Endothelial cell of umbilical vein (primary cell): ENCODE results near the gene ZC2HC1B. TPM values are rescaled to one million over a fixed set of nuclear protein-coding genes. Genes with fewer than 3 reads are reported as not detected.

ENCODE experiments used
- BruUV-seq: library from RNA; stranded (reverse); fragments of 400-500 nt; replicated peaks from 2 replicates; lab custom pipeline; 2021; lab: Mats Ljungman, UMichigan
- CTCF ChIA-PET: fragments of 300-600, 350-600 bp; sonication (Branson Sonifier 250); formaldehyde crosslinking; loops from one replicate; lab custom pipeline; 2021; ENCODE audit warnings: antibody characterized with exemption, inconsistent platforms; lab: Charles Lee
- POLR2A ChIA-PET: fragments of 300-600, 350-600 bp; sonication (Branson Sonifier 250); formaldehyde crosslinking; loops from one replicate; lab custom pipeline; 2021; ENCODE audit warnings: antibody characterized with exemption, inconsistent platforms; lab: Charles Lee
- DNase-seq: peaks from one replicate; pipeline ENCODE4 v3.0.0-alpha.2; 2011; ENCODE audit warnings: low read depth, low spot score
- FAIRE-seq: peaks from 2 replicates; lab custom pipeline; 2011; peaks lifted over from hg19 to GRCh38; lab: Jason Lieb, UNC
- H2AFZ ChIP-seq: 2 replicates; pipeline ENCODE4 v1.6.0; 2012; ENCODE audit warnings: low read depth, low read length, control low read depth, inconsistent platforms
- H3K27ac ChIP-seq: 2 replicates; pipeline ENCODE4 v1.5.1; 2011; ENCODE audit warnings: low read depth, mild to moderate bottlenecking, control low read depth, low read length, moderate library complexity; ENCODE audit not compliant: insufficient read depth
- H3K27me3 ChIP-seq, 2 experiments: 2 replicates each; pipeline versions ENCODE4 v1.6.0 to v1.6.1; 2011; ENCODE audit warnings: low read length in 2 of 2, mixed read lengths in 1 of 2; ENCODE audit not compliant: control insufficient read depth in 2 of 2, insufficient read depth in 2 of 2
- H3K36me3 ChIP-seq, 2 experiments: 2 replicates in 1 of 2; 3 replicates in 1 of 2; pipeline ENCODE4 v1.5.1; 2011; ENCODE audit warnings: low read length in 2 of 2, mild to moderate bottlenecking in 1 of 2, moderate library complexity in 1 of 2; ENCODE audit not compliant: control insufficient read depth in 2 of 2, insufficient read depth in 2 of 2; ENCODE audit errors: extremely low read depth in 1 of 2
- H3K4me1 ChIP-seq: 3 replicates; pipeline ENCODE4 v1.5.1; 2011; ENCODE audit warnings: mild to moderate bottlenecking, low read length; ENCODE audit not compliant: control insufficient read depth, insufficient read depth; ENCODE audit errors: extremely low read depth
- H3K4me2 ChIP-seq: 2 replicates; pipeline ENCODE4 v1.6.1; 2011; ENCODE audit warnings: low read length, control low read depth, mixed read lengths; ENCODE audit not compliant: insufficient read depth
- H3K4me3 ChIP-seq, 3 experiments: fragments of 200-600 bp in 1 of 3; sonication (generic), shearing (Covaris generic) in 1 of 3; replicated peaks in 1 of 3; 2 replicates each; pipeline ENCODE4 v1.5.1; 2011 to 2016; ENCODE audit warnings: control low read depth in 3 of 3, low read length in 3 of 3, mild to moderate bottlenecking in 2 of 3, inconsistent platforms in 1 of 3, low read depth in 1 of 3, moderate library complexity in 1 of 3; ENCODE audit not compliant: insufficient read depth in 1 of 3
- H3K79me2 ChIP-seq: 2 replicates; pipeline ENCODE4 v1.6.0; 2012; ENCODE audit warnings: low read length, inconsistent platforms; ENCODE audit not compliant: control insufficient read depth, insufficient read depth
- H3K9ac ChIP-seq: replicated peaks from 2 replicates; pipeline ENCODE3; 2011; ENCODE audit warnings: low read length, control low read depth; ENCODE audit not compliant: insufficient read depth; ENCODE audit errors: extremely low read depth
- H3K9me1 ChIP-seq: replicated peaks from 3 replicates; pipeline ENCODE4 v1.6.0; 2011; ENCODE audit warnings: mild to moderate bottlenecking, low read length; ENCODE audit not compliant: control insufficient read depth, insufficient read depth; ENCODE audit errors: extremely low read depth
- H3K9me3 ChIP-seq: replicated peaks from 2 replicates; pipeline ENCODE4 v1.5.1; 2012; ENCODE audit warnings: low read length, inconsistent platforms; ENCODE audit not compliant: control insufficient read depth, insufficient read depth
- H4K20me1 ChIP-seq: replicated peaks from 2 replicates; pipeline ENCODE3; 2011; ENCODE audit warnings: mild to moderate bottlenecking, low read length; ENCODE audit not compliant: control insufficient read depth, insufficient read depth; ENCODE audit errors: extremely low read depth
- CTCF ChIP-seq, 2 donors: IDR thresholded peaks; 1 replicate in 1 of 2; 2 replicates in 1 of 2; pipeline ENCODE4 v1.5.1; 2011; ENCODE audit warnings: low read length in 2 of 2, mild to moderate bottlenecking in 2 of 2, moderate library complexity in 2 of 2, control low read depth in 1 of 2, inconsistent platforms in 1 of 2, low read depth in 1 of 2; ENCODE audit not compliant: insufficient read depth in 1 of 2; ENCODE audit errors: extremely low read depth in 1 of 2
- EZH2 ChIP-seq: IDR thresholded peaks from 2 replicates; pipeline ENCODE4 v1.6.1; 2012; ENCODE audit warnings: borderline replicate concordance, low read depth, mild to moderate bottlenecking, moderate library complexity, low read length, inconsistent platforms; ENCODE audit not compliant: severe bottlenecking
- FOS ChIP-seq: IDR thresholded peaks from 2 replicates; pipeline ENCODE4 v1.6.1; 2011; ENCODE audit warnings: mild to moderate bottlenecking, low read length, moderate library complexity, borderline replicate concordance; ENCODE audit not compliant: insufficient read depth
- GATA2 ChIP-seq: IDR thresholded peaks from 2 replicates; pipeline ENCODE4 v1.7.0; 2011; ENCODE audit warnings: low read depth, mild to moderate bottlenecking, moderate library complexity, mixed read lengths, low read length; ENCODE audit not compliant: insufficient read length, insufficient read depth
- JUN ChIP-seq: IDR thresholded peaks from 2 replicates; pipeline ENCODE4 v1.6.1; 2011; ENCODE audit warnings: borderline replicate concordance, low read depth; ENCODE audit not compliant: insufficient read length, insufficient read depth
- MYC ChIP-seq: IDR thresholded peaks from one replicate; pipeline ENCODE4 v1.6.1; 2011; ENCODE audit warnings: mild to moderate bottlenecking, low read depth, low read length
- POLR2A ChIP-seq: IDR thresholded peaks from 2 replicates; pipeline ENCODE4 v1.6.1; 2012; ENCODE audit warnings: low read depth, mild to moderate bottlenecking, control low read depth, low read length
- POLR2AphosphoS5 ChIP-seq: IDR thresholded peaks from 2 replicates; pipeline ENCODE4 v1.6.1; 2012; ENCODE audit warnings: low read depth, mild to moderate bottlenecking, control low read depth, low read length, moderate library complexity; ENCODE audit not compliant: insufficient read depth
- dilution Hi-C: fragments of 300-500 bp; cut with MboI; formaldehyde crosslinking; loops from one replicate; pipeline ENCODE4 v1.15.0; 2019; ENCODE audit warnings: low sequenced_read_pairs; ENCODE audit not compliant: extremely low pct_ligation_motif_present
- intact Hi-C: fragments of 100-400 bp; cut with micrococcal nuclease; formaldehyde crosslinking; loops from one replicate; pipeline ENCODE4 v1.10.0; 2022
- polyA plus RNA-seq, 4 experiments: library from polyadenylated mRNA; depleted of rRNA in 3 of 4; stranded (reverse) in 3 of 4; unstranded in 1 of 4; fragments of >200 nt; gene quantifications; 2 replicates each; pipeline versions ENCODE4 v1.2.1 to v1.2.3, GENCODE V29; 2011 to 2012; ENCODE audit warnings: missing spikeins in 1 of 4
- total RNA-seq: library from RNA; stranded (reverse); gene quantifications from 2 replicates; pipeline ENCODE4 v1.2.3, GENCODE V29; 2021
- TF ChIP-seq, protein P1 (sequence below): IDR thresholded peaks from 2 replicates; pipeline ENCODE4 v1.6.1; 2011; ENCODE audit not compliant: insufficient read depth, insufficient read length

ZC2HC1B gene
- total and polyA plus RNA-seq, 2 donors (not counting 3 experiments of a cell fraction or from before 2014, with no cell fraction given) = not detected

GRCh38 chr6:143963158-143963919 lies 99.1 kb downstream of the ZC2HC1B start:
- DNase-seq (no peak), FAIRE-seq (no peak)
- intact Hi-C loops (loop anchor here (2.0 kb wide), 1 partner anchor 49 kb away; no protein-coding TSS in a partner anchor), dilution Hi-C loops (no loop called here)
- Histone ChIP-seq H2AFZ (no peak overlapping the region), H3K79me2 (no peaks in the 10 kb centered on the region), H3K36me3 (no peaks in the 10 kb centered on the region), H3K4me1 (no peaks in the 10 kb centered on the region), H3K9ac (no peak overlapping the region), H4K20me1 (no peaks in the 10 kb centered on the region), H3K27me3 (peaks cover 4 to 26% of the 10 kb centered on the region in 2 experiments), H3K9me1 (no peaks in the 10 kb centered on the region), H3K9me3 (no peaks in the 10 kb centered on the region), H3K4me2 (no peak overlapping the region), H3K27ac (no peak overlapping the region), H3K4me3 (no peak overlapping the region)
- TF ChIP-seq, protein P1, sequence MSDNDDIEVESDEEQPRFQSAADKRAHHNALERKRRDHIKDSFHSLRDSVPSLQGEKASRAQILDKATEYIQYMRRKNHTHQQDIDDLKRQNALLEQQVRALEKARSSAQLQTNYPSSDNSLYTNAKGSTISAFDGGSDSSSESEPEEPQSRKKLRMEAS = no peak
- TF ChIP-seq CTCF (IDR thresholded peaks at IDR 0.05; ENCODE audit: extremely low read depth in 1 of 2, insufficient read depth in 1 of 2, low read depth in 1 of 2, low read length in 2 of 2) = no peak
- TF ChIP-seq POLR2A = no peak
- TF ChIP-seq MYC = no peak
- TF ChIP-seq POLR2AphosphoS5 = no peak
- no peak for TF ChIP-seq JUN
- no peak for TF ChIP-seq FOS
- TF ChIP-seq EZH2 = no peak
- TF ChIP-seq GATA2 = no peak
- ChIA-PET POLR2A (no interaction called here), CTCF (interaction anchor here (0.7 to 4.1 kb wide), 9 partner anchors 10 to 393 kb away, joined by 3 to 42 read pairs (median 4); partner anchors contain the start of gene LTV1)
- no TSS peak for BruUV-seq
